ENCODE measurements around the gene LENG9.
A peak's percentile ranks its signal among the peaks of the same experiment; 100 is the strongest.

Gene LENG9

DNA sequence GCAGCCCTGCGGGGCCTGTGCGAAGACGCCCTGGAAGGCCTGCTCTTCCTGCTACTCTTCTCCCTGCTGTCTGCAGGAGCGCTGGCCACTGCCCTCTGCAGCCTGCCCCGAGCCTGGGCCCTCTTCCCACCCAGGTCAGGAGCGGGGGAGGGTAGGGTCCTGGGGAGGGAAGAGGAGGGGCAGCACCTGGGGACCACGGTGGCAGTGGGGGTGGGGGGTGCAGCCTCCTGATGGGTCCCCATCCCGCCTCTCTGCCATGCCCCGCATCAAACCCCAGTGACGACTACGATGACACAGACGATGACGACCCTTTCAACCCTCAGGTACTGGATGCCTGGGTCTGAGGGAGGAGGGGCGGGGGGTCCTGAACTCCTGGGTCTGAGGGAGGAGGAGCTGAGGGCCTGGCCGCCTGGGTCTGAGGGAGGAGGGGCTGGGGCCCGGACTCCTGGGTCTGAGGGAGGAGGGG, 28.0 kb downstream of the LENG9 start:
- no peak for DNase-seq

DNA sequence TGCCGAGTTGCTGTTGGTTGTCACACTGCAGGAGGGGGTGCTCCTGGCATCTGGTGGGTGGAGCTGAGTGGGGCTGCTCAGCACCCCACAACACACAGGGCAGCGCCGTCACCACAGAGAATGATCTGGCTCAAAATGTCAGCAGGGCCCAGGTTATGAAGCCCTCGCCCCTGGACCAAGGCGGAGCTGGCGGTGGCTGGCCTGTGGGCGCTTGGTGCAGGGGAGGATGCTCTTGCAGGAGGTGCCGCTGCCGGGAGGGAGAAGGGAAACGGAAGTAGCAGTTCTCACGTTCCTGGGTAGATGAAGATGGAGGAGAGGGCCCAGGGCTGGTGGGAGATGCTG, 28.7 kb downstream of the LENG9 start:
- no peak for DNase-seq

DNA sequence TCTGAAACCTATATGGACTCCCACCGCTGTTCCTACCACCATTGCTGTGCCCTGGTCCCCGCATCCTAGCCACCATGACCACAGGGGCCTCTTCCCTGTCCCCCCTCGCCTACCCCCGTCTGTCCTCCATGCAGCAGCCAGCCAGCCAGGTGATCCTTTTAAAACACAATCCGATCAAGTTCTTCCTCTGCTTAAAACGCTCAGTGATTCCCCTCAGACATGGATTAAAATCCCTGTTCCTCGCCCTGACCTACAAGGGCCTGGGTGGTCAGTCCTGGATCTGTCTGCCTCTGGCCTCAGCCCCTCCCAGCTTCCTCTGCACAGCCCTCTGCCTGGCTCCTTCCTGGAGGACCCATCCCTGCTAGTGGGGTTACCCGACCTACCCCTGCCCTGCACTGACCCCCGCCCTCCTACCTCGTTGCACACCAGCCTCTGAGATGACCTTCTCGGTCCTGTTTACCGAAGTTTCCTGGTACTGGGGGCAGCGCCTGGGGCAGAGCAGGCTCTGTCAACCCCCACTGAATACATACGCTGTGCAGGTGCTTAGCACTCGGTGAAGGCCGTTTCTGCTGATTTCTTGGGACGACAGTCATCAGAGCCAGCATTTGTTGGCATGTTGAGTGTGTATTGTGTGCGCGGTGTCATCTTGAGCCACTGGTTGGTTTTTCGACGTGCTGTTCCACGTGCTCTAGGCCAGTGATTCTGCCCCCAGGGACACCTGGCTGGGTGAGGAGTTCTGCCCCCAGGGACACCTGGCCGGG, 29.3 kb downstream of the LENG9 start:
- no peak for DNase-seq

DNA sequence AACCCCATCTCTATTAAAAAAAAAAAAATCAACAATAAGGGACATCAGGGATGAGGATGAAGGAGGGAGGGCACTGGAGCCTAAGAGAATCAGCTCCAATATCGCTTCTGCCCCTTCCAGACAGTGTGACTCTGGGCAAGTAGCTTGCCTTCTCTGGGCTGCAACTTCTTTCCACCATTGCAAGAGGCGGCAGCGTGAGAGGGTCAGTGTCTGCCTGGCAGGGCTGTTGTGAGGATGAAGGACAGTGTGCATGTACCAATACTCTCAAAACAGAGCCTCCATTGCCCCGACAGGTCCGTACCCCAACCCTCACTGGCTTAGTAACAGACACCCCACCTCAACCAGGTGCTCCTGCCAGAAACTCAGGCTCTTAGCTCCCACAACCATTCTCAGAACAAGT, 29.9 kb downstream of the LENG9 start:
- DNase-seq: no peak

DNA sequence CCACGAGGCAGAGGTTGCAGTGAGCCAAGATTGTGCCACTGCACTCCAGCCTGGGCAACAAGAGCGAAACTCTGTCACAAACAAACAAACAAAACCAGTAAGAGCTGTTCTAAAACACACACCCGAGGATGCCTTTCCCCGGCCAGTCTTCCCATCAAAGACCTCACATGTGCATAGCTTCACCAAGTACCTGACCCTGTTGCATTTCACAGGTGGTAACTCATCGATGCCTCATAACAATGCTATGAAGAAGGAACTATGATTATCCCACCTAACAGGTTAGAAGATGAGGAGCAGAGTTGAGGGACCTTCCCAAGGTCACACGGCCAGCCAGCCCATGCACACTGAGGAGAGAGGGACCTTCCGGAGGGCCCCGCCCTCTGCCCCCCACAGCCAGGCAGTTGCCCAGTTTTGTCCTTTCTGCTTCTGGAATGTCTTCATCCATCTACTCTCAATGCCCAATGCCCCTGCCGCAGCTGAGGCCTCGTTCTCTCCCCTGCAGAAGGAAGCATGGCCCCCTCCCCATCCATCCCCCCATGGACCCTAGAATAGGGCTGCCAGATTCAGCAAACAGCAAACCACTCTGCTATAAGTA, 31.3 kb downstream of the LENG9 start:
- DNase-seq: no peak

DNA sequence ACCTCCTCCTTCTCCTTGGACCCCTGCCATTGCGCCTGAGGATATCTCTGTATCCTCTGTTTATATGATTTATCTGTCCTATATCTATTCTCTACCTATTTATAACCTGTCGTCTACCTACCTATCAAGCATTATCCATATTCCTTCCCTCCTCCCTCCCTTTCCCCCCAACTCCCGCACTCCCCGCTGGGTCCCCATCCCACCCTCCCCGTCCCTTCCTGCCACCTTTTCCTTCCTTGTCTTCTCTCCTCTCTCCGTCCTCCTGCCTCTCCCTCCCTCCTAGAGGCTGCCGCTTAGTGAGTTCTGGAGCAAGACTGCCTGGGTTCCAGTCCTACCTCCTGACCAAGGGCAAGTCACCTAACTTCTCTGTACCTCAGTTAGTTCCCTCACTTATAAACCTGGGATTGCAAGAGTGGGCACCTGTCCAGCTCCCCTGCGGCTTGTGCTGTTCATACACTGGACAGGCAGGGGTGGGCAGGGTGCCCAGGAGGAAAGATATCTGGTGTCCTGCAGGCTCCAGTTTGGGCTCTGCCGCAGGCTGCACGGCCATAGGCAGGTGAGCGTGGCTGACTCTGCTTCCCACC, 32.2 kb downstream of the LENG9 start:
- DNase-seq: no peak

DNA sequence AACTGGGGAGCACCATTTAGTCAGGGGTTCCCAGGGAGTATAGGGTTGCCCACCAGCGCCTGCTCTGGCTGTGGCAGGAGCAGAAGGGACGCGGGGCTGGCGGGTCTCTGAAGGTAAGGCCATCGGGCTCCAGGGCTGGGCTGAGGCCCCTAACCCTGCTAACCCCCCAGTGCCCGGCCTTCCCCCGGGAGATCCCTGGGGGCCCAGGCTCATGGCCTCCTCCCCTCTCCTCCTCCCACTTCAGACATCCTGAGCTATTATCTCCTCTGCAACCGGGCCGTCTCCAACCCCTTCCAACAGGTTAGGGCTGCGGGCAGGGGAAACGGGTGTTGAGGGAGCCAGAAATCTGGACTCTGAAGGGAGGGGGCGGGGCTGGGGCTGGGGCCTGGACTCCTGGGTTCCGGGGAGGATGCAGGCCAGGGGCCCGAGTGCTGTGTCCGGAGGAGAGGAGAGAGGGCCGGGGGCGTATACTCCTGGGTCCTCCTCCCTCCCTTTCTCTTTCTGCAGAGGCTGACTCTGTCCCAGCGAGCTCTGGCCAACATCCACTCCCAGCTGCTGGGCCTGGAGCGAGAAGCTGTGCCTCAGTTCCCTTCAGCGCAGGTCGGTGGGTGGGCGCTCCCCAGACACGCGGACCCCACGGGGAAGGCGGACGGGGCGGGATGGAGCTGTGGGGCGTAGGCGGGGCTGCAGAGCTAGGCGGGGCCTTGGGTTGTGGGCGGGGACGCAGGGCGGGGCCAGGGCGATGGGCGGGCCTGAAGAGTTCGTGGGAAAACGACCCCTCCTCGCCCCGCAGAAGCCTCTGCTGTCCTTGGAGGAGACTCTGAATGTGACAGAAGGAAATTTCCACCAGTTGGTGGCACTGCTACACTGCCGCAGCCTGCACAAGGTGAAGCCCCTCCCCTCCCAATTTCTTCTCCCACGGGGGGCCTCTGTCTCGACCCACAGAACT, 33.0 kb downstream of the LENG9 start:
- DNase-seq: peak; percentile 29

DNA sequence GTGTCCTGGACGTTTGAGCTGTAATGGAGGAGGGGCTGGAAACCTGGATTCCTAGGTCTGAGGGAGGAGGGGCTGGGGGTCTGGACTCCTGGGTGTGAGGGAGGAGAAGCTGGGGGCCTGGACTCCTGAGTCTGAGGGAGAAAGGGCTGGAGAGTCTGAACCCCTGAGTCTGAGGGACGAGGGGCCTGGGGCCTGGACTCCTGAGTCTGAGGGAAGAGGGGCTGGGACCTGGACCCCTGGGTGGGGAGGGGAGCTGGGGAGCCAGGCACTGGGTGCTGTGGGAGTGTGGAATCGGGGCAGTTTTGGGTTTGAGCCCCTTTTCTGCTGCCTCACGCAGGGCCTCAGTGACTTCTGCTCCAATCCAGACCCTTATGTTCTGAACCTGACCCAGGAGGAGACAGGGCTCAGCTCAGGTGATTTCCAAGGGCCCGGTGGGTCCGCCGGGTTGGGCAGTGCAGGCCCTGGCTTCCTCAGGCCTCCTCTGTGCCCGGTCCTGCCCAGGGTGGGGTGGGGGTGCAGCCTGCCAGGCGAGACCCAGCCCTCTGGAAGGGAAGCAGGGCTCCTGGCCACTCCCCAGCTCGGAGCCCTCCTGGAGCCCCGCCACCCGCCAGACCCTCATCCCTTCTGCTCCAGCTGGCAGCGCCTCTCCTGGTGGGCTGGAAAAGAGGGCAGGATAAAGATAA, 33.9 kb downstream of the LENG9 start:
- DNase-seq: no peak

DNA sequence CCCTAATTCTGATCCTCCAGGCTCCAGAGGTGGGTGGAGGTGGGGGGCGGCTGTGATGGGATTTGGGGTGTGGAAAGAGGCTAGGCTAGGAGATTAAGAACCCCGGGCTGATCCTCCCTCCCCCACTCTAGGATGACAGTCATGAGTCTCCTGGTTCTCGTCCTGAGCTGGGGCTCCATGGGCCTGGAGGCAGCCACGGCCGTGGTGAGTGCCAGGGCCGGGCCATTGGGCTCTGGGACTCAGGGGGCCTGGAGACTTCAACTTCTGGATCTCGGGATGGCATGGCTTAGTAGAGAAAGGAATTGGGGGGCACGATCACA, 34.4 kb downstream of the LENG9 start:
- DNase-seq: no peak

DNA sequence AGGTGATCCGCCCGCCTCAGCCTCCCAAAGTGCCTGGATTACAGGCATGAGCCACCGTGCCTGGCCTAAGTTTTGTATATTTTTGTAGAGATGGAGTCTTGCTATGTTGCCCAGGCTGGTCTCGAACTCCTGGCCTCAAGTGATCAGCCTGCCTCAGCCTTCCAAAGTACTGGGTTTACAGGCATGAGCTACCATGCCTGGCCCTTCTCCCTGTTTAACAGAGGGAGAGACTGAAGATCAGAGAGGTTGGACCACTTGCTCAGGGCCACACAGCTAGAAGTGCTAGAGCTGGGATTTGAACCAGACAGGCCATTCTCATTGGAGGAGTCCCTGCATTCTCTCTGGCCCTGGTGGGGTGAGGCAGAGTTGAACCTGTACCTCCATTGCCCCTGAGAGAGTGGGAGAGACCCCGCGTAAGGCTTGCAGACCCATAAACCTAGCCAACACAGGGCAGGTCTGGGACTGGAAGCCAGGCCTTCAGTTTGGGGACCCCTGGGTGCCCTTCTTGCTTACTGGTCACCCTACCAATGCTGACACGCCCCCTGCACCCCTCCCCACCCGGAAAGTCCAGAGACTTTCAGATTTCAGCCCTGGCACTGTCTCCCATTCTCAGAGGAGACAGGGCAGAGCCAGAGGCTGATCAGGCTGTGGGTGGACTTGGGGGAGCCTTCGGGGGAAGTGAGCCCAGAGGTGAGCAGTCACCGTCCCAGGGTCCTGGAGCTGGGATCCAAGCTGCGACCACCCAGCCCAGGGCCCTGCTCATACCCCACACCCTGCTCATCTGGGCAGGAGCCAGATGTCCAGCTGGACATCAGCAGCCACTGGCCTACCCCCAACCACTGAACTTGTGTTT, 35.0 kb downstream of the LENG9 start:
- no peak for DNase-seq

DNA sequence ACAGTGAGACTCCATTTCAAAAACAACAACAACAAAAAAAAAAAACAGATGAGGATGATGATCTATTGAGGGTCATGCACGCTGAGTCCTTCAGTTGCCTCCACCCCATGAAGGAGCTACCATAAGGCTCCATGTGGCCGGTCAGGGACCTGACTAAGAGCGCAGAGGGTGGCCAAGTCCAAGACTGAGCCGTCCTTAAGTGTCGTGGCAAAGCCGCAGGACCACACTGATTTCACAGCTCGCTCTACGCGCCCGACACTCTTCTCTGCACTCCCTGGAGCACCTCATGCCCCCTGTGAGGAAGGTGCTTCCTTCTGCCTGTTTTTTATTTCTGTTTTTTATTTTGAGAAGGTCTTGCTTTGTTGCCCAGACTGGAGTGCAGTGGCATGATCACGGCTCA, 36.0 kb downstream of the LENG9 start:
- no peak for DNase-seq

DNA sequence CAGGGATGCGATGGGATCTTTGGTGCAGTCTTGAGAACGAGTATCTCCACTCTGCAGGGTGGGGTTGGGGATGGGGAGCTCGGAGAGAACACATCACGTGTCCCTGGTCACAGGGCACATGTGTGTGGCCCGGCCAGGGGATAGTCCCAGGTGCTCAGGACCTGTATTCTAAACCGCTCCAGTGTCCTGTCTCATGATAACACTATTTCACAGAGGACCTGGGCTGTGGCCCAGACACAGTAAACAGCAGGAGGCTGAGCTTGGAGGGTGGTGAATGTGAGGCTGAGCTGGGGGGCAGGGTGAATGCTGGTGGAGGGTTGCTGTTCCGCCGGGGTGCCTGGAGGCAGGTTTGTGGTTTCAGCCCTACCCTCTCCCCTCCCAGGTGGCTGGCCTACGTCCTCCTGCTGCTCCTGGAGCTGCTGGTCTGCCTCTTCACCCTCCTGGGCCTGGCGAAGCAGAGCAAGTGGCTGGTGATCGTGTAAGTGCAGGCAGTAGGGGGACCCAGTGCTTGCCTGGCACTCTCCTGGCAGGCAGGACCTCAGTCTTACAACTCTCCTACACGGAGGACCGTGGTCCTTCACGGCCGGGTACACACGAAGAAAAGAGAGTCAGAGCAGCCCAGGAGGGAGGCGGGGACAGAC, 37.2 kb downstream of the LENG9 start:
- DNase-seq: no peak

DNA sequence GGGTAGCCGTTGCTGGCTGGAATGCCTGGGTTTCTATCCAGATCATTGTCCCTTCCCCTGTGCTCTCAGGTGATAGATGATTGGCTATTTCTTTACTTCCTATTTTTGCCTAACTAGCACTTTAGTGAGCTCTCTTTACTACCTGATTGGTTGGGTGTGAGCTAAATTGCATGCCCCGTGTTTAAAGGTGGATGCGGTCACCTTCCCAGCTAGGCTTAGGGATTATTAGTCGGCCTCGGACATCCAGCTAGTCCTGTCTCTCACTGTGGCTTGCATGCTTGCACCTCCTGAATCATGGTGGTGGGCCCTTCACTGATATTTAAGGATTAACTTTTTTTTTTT, 38.2 kb downstream of the LENG9 start:
- no peak for DNase-seq

DNA sequence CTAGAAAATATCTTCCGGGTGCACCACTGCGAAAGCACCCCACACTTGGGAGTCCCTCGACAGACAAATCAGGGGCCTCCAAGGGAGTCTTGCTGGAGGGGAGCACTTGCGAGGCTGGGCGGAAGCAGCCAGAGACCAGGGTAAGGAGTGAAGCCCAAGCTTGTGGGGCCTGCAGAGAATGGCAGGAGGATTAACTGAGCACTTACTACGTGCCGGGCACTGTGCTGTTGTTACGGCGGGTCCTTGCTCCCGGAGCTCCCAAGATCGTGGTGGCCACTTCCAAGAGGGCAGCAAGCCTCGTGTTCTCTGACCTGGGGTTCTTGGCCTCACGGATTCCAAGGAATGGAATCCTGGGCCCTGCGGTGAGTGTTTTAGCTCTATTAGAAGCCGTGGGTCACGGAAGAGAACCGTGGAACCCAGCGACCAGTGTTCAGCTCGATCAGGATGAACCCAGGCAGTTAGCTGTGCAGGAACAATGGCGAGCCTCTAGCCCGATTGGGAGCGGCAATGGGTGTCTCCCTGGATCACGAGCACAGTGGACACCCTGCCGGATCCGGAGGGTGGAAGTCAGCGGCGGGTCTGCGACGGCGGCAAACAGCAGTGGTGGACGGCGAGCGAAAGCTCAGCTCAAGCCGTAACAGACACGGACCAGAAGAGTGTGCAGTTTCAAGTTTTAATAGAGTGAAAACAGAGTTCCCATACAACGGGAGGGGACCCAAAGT, 38.8 kb downstream of the LENG9 start:
- no peak for DNase-seq

DNA sequence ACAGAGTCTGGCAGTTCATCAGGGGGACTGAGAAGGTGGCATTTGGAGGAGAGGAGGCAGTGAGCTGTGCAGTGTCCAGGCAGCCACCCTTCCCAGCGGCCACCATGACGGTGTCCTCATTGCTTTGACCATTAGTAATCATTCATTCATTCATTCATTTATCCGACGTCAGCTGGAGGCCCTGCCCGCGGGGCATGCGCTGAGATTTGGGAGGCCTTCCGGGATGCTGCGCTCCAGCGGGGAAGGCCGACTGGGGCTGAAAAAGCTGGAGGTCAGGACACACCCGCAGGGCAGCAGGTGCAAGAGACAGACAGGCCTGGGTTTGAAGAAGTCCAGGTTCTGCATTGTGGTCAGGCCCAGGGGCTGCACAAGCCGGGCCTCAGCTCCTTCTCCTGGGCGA, 39.4 kb downstream of the LENG9 start:
- no peak for DNase-seq

DNA sequence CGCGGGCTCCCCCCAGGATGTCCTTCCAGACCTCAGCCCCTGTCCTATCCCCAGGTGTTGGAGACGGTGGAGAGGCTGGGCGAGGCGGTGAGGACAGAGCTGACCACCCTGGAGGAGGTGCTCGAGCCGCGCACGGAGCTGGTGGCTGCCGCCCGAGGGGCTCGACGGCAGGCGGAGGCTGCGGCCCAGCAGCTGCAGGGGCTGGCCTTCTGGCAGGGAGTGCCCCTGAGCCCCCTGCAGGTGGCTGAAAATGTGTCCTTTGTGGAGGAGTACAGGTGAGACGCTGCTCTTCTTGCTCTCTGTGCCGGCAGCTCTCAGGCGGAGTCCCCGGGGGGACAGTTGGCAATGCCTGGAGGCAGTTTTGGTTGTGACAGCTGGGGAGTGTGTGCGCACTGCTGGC, 41.4 kb downstream of the LENG9 start:
- DNase-seq: no peak

DNA sequence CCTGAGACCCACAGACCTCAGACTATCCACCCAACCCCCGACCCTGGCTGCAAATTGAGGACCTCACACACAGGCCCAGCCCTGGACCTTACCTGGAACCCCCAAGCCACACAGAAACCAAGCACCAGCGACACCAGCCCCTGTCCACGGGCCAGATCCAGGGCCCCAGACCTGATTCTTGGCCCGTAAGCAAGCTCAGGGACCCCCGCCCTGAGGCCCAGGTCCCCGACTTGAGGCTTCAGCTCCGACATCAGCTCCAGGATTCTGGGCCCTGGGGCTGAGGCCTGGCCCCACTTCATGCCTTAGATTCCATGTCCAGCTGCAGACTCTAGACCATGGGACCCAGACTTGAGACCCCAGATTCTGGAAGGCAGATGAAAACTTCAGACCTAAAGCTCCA, 42.1 kb downstream of the LENG9 start:
- DNase-seq: no peak

DNA sequence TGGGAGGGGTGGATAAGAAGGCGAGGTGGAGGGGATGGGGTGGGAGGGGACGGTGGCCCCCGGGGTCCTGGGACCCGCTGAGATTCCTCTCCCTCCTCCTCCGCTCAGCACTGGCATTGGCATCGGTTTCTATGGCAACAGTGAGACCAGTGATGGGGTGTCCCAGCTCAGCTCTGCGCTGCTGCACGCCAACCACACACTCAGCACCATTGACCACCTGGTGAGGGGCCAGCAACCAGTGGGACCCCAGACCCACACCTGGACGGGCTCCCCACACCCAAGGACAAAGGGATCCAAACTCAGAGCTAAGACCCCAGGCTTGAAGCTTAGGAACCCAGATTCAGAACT, 42.4 kb downstream of the LENG9 start:
- DNase-seq: no peak

DNA sequence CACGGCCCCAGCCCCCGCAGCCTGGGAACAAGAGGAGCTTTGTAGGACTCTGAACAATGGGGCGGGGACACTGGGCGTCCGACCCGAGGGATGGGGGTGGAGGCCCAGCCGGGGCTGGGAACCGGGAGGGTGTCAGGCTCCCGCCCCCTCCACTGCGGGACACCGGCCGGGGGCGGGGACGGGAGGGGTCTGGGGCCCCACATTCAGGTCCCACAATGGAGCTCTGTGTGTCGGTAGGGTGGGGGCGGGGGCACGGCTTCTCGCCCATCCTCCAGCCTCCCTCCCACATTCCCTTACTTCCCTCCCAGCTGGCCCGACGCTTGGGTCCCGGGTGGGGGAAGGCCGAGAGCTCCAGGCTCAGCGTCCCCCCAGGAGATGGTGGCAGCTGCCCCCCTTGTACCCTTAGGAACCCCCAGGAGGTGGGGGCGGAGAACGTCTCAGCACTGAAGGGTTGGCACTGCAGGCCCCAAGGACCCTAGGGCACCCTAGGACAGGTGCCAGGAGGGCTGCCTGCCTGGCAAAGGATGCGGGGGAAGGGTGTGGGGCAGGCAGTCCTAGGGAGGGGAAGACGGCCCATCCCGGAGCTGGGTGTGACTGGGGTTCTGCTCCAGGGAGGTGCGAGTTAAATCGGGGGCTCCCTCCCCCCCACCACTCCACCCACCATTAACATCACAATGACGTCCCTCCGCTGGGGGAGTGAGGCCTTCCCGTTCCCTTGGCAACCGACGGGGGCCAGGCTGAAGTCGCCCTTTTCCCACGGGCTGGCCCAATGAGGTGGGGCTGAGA, 43.0 kb downstream of the LENG9 start:
- DNase-seq: no peak

DNA sequence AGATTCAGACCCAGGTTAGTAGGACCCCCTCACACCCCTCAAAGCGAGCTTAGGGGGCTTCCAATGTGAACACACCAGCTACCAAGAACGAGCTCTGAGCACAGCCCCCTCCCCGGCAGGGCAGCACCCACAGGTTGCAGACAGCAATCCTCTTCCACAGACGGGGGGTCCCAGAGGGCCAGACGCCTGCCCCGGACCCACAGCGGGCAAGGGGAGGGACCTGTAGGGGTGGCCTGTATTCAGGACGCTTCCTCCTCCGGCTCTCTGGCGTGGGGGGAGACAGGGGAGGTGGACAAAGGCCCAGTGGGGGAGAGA, 43.6 kb downstream of the LENG9 start:
- DNase-seq: no peak
